CD4-positive, alpha-beta T cell (primary cell): ENCODE data around the gene CRX. TPM values are rescaled to one million over a fixed set of nuclear protein-coding genes. Genes with fewer than 3 reads are reported as not detected.

Experiments
- ATAC-seq: fragments of 200-7000 bp; cut with Tn5 transposase; one replicate; pipeline ENCODE4 v1.10.0; 2022; ENCODE audit warnings: mild to moderate bottlenecking; ENCODE audit not compliant: poor library complexity
- CTCF ChIA-PET: fragments of 350-600 bp; sonication (Branson Sonifier 250); formaldehyde crosslinking; loops from one replicate; lab custom pipeline; 2021; ENCODE audit warnings: antibody characterized with exemption, inconsistent platforms; lab: Charles Lee
- POLR2A ChIA-PET: fragments of 350-600 bp; sonication (Branson Sonifier 250); formaldehyde crosslinking; loops from one replicate; lab custom pipeline; 2021; ENCODE audit warnings: antibody characterized with exemption, inconsistent platforms; lab: Charles Lee
- DNase-seq, 14 experiments: peaks; one replicate each; pipeline ENCODE4 v3.0.0-alpha.2; 2013 to 2020; ENCODE audit warnings: mixed read lengths in 2 of 14
- H3K27ac ChIP-seq, 2 donors: one replicate each; pipeline versions ENCODE4 v1.5.1 to v1.7.0; 2013; ENCODE audit warnings: low read length in 2 of 2, low read depth in 1 of 2, mild to moderate bottlenecking in 1 of 2
- H3K27me3 ChIP-seq, 2 experiments: 1 replicate in 1 of 2; 2 replicates in 1 of 2; pipeline versions ENCODE4 v1.6.1 to v1.7.0; 2013; ENCODE audit warnings: low read length in 2 of 2, control low read depth in 1 of 2, mild to moderate bottlenecking in 1 of 2, moderate library complexity in 1 of 2; ENCODE audit not compliant: insufficient read depth in 2 of 2, control insufficient read depth in 1 of 2
- H3K36me3 ChIP-seq: one replicate; pipeline ENCODE4 v1.6.1; 2013; ENCODE audit warnings: low read length, control low read depth; ENCODE audit not compliant: insufficient read depth
- H3K4me1 ChIP-seq: one replicate; pipeline ENCODE4 v1.6.1; 2013; ENCODE audit warnings: low read length, control low read depth; ENCODE audit not compliant: insufficient read depth
- H3K4me3 ChIP-seq: one replicate; pipeline ENCODE4 v1.5.1; 2013; ENCODE audit warnings: mild to moderate bottlenecking, low read length, moderate library complexity
- H3K9me3 ChIP-seq, 2 experiments: 1 replicate in 1 of 2; 2 replicates in 1 of 2; pipeline versions ENCODE4 v1.6.1 to v1.7.0; 2013; ENCODE audit warnings: low read length in 2 of 2, mild to moderate bottlenecking in 2 of 2, control low read depth in 1 of 2, moderate library complexity in 1 of 2; ENCODE audit not compliant: control insufficient read depth in 1 of 2, insufficient read depth in 1 of 2
- H3K27ac Mint-ChIP-seq: one replicate; pipeline ENCODE4 v1.8.0; 2020; ENCODE audit warnings: mixed read lengths
- H3K27me3 Mint-ChIP-seq: one replicate; pipeline ENCODE4 v1.8.0; 2021; ENCODE audit warnings: mixed read lengths
- H3K36me3 Mint-ChIP-seq: one replicate; pipeline ENCODE4 v1.8.0; 2021; ENCODE audit warnings: low read depth, mixed read lengths
- H3K4me1 Mint-ChIP-seq: one replicate; pipeline ENCODE4 v1.8.0; 2021; ENCODE audit warnings: low read depth, mixed read lengths
- H3K4me3 Mint-ChIP-seq: one replicate; pipeline ENCODE4 v1.8.0; 2020; ENCODE audit warnings: mild to moderate bottlenecking, mixed read lengths
- H3K9me3 Mint-ChIP-seq: one replicate; pipeline ENCODE4 v1.8.0; 2020; ENCODE audit warnings: mixed read lengths
- CTCF ChIP-seq: fragments of 200-600 bp; IDR thresholded peaks from one replicate; pipeline ENCODE4 v1.8.0; 2022; ENCODE audit warnings: antibody characterized with exemption, mild to moderate bottlenecking
- intact Hi-C, 2 experiments: fragments of 100-400 bp; cut with DNase I in 1 of 2; cut with micrococcal nuclease in 1 of 2; formaldehyde crosslinking; loops; one replicate each; pipeline versions ENCODE4 v1.15.1 to v1.9.0; 2023 to 2025; cut with DNase I, micrococcal nuclease
- total RNA-seq, 174 experiments: library from RNA in 2 of 174; stranded (reverse) in 2 of 174; gene quantifications; one replicate each; pipeline ENCODE4 v1.2.3 and lab custom pipeline; 2021 to 2026

The CRX gene
- total RNA-seq, 2 experiments from 2014 or later, result not detected

GRCh38 chr19:47796785-47797184 lies 25.0 kb upstream of the CRX start:
- H3K27ac ChIP-seq, result no peak overlapping the region
- Mint-ChIP-seq H3K9me3 (no peaks in the 10 kb centered on the region), H3K27me3 (peaks cover 4% of the 10 kb centered on the region), H3K27ac (no peak overlapping the region), H3K4me3 (no peak overlapping the region), H3K4me1 (no peaks in the 10 kb centered on the region), H3K36me3 (no peaks in the 10 kb centered on the region)
- no peak for TF ChIP-seq CTCF
- DNase-seq (no peak), ATAC-seq (no peak)
- intact Hi-C loops, result no loop called here
- H3K4me1 ChIP-seq, result no peaks in the 10 kb centered on the region
- no peaks in the 10 kb centered on the region for H3K36me3 ChIP-seq
- POLR2A ChIA-PET, result no interaction called here
- no peaks in the 10 kb centered on the region for H3K9me3 ChIP-seq
- H3K27me3 ChIP-seq, result peaks cover 0 to 4% of the 10 kb centered on the region in 2 experiments
- H3K4me3 ChIP-seq, result no peak overlapping the region
- CTCF ChIA-PET, result no interaction called here

- ATAC-seq, result no peak
These were observed 23.5 kb upstream of the CRX start for GRCh38 chr19:47797996-47798903.

GRCh38 chr19:47798904-47799266 lies 22.9 kb upstream of the CRX start:
- Mint-ChIP-seq H3K4me1 (no peaks in the 10 kb centered on the region), H3K9me3 (no peaks in the 10 kb centered on the region), H3K36me3 (no peaks in the 10 kb centered on the region), H3K27me3 (peaks cover 4% of the 10 kb centered on the region), H3K4me3 (no peak overlapping the region), H3K27ac (no peak overlapping the region)
- intact Hi-C loops, result no loop called here
- POLR2A ChIA-PET, result no interaction called here
- Histone ChIP-seq H3K4me3 (no peak overlapping the region), H3K36me3 (no peaks in the 10 kb centered on the region), H3K9me3 (no peaks in the 10 kb centered on the region), H3K27me3 (peaks cover 0 to 4% of the 10 kb centered on the region in 2 experiments), H3K27ac (no peak overlapping the region), H3K4me1 (no peaks in the 10 kb centered on the region)
- CTCF ChIA-PET, result no interaction called here
- TF ChIP-seq CTCF, result no peak
- no peak for DNase-seq
- ATAC-seq, result no peak

More at GRCh38 chr19:47797996-47798903, 23.5 kb upstream of the CRX start:
- H3K9me3 ChIP-seq, result no peaks in the 10 kb centered on the region
- H3K27me3 ChIP-seq, result peaks cover 0 to 4% of the 10 kb centered on the region in 2 experiments
- H3K4me1 Mint-ChIP-seq, result no peaks in the 10 kb centered on the region
- H3K27ac Mint-ChIP-seq, result no peak overlapping the region
- H3K4me3 ChIP-seq, result no peak overlapping the region
- POLR2A ChIA-PET, result no interaction called here
- H3K4me3 Mint-ChIP-seq, result no peak overlapping the region
- peaks cover 4% of the 10 kb centered on the region for H3K27me3 Mint-ChIP-seq
- TF ChIP-seq CTCF, result no peak
- H3K9me3 Mint-ChIP-seq, result no peaks in the 10 kb centered on the region
- H3K27ac ChIP-seq, result no peak overlapping the region
- intact Hi-C loops, result no loop called here
- H3K36me3 Mint-ChIP-seq, result no peaks in the 10 kb centered on the region
- no peaks in the 10 kb centered on the region for H3K4me1 ChIP-seq
- no peak for DNase-seq
- no peaks in the 10 kb centered on the region for H3K36me3 ChIP-seq
- CTCF ChIA-PET, result no interaction called here
